WTC11 (cell line): ENCODE results near the gene RUVBL2. TPM values are rescaled to one million over a fixed set of nuclear protein-coding genes. Genes with fewer than 3 reads are reported as not detected.

ENCODE experiments used
- ATAC-seq: fragments of 200-7000 bp; cut with Tn5 transposase; 2 replicates; pipeline ENCODE4 v1.10.0; 2021; ENCODE audit warnings: mild to moderate bottlenecking, moderate library complexity
- CTCF ChIA-PET: fragments of 300-600 bp; sonication (Branson Sonifier 250); formaldehyde crosslinking; loops from one replicate; lab custom pipeline; 2021; ENCODE audit warnings: antibody characterized with exemption; lab: Charles Lee
- POLR2A ChIA-PET: fragments of 350-600 bp; sonication (Branson Sonifier 250); formaldehyde crosslinking; loops from one replicate; lab custom pipeline; 2021; ENCODE audit warnings: antibody characterized with exemption; lab: Charles Lee
- DNase-seq: peaks from one replicate; pipeline ENCODE4 v3.0.0; 2021; ENCODE audit warnings: low spot score
- H3K27ac Mint-ChIP-seq: 2 replicates; pipeline ENCODE4 v1.8.0; 2021; ENCODE audit warnings: mixed read lengths
- H3K27me3 Mint-ChIP-seq: 2 replicates; pipeline ENCODE4 v1.8.0; 2021; ENCODE audit warnings: low read depth, mild to moderate bottlenecking, moderate library complexity, mixed read lengths
- H3K36me3 Mint-ChIP-seq: 2 replicates; pipeline ENCODE4 v1.8.0; 2021; ENCODE audit warnings: mixed read lengths
- H3K4me1 Mint-ChIP-seq: 2 replicates; pipeline ENCODE4 v1.8.0; 2022; ENCODE audit warnings: mixed read lengths
- H3K4me3 Mint-ChIP-seq: 2 replicates; pipeline ENCODE4 v1.8.0; 2021; ENCODE audit warnings: mild to moderate bottlenecking, moderate library complexity, mixed read lengths
- H3K9me3 Mint-ChIP-seq: 2 replicates; pipeline ENCODE4 v1.8.0; 2021; ENCODE audit warnings: mixed read lengths
- CBFB ChIP-seq: sonication (generic); formaldehyde crosslinking; IDR thresholded peaks from 2 replicates; pipeline ENCODE4 v1.8.1; 2022; ENCODE audit warnings: mild to moderate bottlenecking, low read depth, missing genetic modification reagents
- CREM ChIP-seq: sonication (generic); formaldehyde crosslinking; IDR thresholded peaks from 2 replicates; pipeline ENCODE4 v1.8.1; 2022; ENCODE audit warnings: mild to moderate bottlenecking, missing genetic modification reagents, moderate library complexity
- IRF2 ChIP-seq: sonication (generic); formaldehyde crosslinking; IDR thresholded peaks from 2 replicates; pipeline ENCODE4 v1.8.0; 2022; ENCODE audit warnings: low read depth, missing genetic modification reagents, borderline replicate concordance
- JUN ChIP-seq: sonication (generic); formaldehyde crosslinking; IDR thresholded peaks from 2 replicates; pipeline ENCODE4 v1.8.0; 2023; ENCODE audit warnings: mild to moderate bottlenecking, missing genetic modification reagents
- MYBL2 ChIP-seq: sonication (generic); formaldehyde crosslinking; IDR thresholded peaks from 2 replicates; pipeline ENCODE4 v1.8.1; 2023; ENCODE audit warnings: mild to moderate bottlenecking, moderate library complexity, missing genetic modification reagents
- NFATC4 ChIP-seq: fragments of 250-450 bp; sonication (Bioruptor Pico); IDR thresholded peaks from 2 replicates; pipeline ENCODE4 v1.9.0; 2021; ENCODE audit warnings: mild to moderate bottlenecking
- OVOL2 ChIP-seq: fragments of 250-450 bp; sonication (Bioruptor Pico); IDR thresholded peaks from 2 replicates; pipeline ENCODE4 v1.9.0; 2021; ENCODE audit warnings: mild to moderate bottlenecking, borderline replicate concordance
- PRRX2 ChIP-seq: fragments of 250-450 bp; sonication (Bioruptor Pico); IDR thresholded peaks from 2 replicates; pipeline ENCODE4 v1.8.0; 2021; ENCODE audit warnings: mild to moderate bottlenecking
- RORB ChIP-seq: fragments of 250-450 bp; sonication (Bioruptor Pico); IDR thresholded peaks from 2 replicates; pipeline ENCODE4 v1.9.0; 2021; ENCODE audit warnings: mild to moderate bottlenecking
- SMAD4 ChIP-seq: sonication (generic); formaldehyde crosslinking; IDR thresholded peaks from 2 replicates; pipeline ENCODE4 v1.8.0; 2022; ENCODE audit warnings: mild to moderate bottlenecking, missing genetic modification reagents
- TCF7 ChIP-seq: sonication (generic); formaldehyde crosslinking; IDR thresholded peaks from 2 replicates; pipeline ENCODE4 v1.8.0; 2022; ENCODE audit warnings: mild to moderate bottlenecking, low read depth, missing genetic modification reagents, moderate library complexity
- ZNF232 ChIP-seq: sonication (generic); formaldehyde crosslinking; IDR thresholded peaks from 2 replicates; pipeline ENCODE4 v1.8.0; 2022; ENCODE audit warnings: mild to moderate bottlenecking, missing genetic modification reagents
- ZNF317 ChIP-seq: sonication (generic); formaldehyde crosslinking; IDR thresholded peaks from 2 replicates; pipeline ENCODE4 v1.8.1; 2023; ENCODE audit warnings: low read depth, mild to moderate bottlenecking, moderate library complexity, missing genetic modification reagents, borderline replicate concordance
- ZNF423 ChIP-seq: fragments of 250-450 bp; sonication (Bioruptor Pico); IDR thresholded peaks from 2 replicates; pipeline ENCODE4 v2.1.2; 2022; ENCODE audit warnings: mild to moderate bottlenecking, moderate library complexity
- total RNA-seq: library from RNA; stranded (reverse); gene quantifications from 3 replicates; pipeline ENCODE4 v1.2.3, GENCODE V29; 2021
- TF ChIP-seq, protein P1 (sequence below): sonication (generic); formaldehyde crosslinking; IDR thresholded peaks from 2 replicates; pipeline ENCODE4 v1.8.1; 2023; ENCODE audit warnings: mild to moderate bottlenecking, missing genetic modification reagents
- TF ChIP-seq, protein P2 (sequence below): sonication (generic); formaldehyde crosslinking; IDR thresholded peaks from 2 replicates; pipeline ENCODE4 v1.8.1; 2022; ENCODE audit warnings: missing genetic modification reagents, borderline replicate concordance
- TF ChIP-seq, protein P3 (sequence below): fragments of 250-450 bp; sonication (Bioruptor Pico); conservative IDR thresholded peaks from 2 replicates; pipeline ENCODE4 v1.9.0; 2021; ENCODE audit warnings: mild to moderate bottlenecking
- TF ChIP-seq, protein P4 (sequence below): sonication (generic); formaldehyde crosslinking; IDR thresholded peaks from 2 replicates; pipeline ENCODE4 v1.8.0; 2023; ENCODE audit warnings: missing genetic modification reagents, mild to moderate bottlenecking, borderline replicate concordance

The RUVBL2 gene
- total RNA-seq, 1 experiment from 2014 or later, result 178 TPM

DNA sequence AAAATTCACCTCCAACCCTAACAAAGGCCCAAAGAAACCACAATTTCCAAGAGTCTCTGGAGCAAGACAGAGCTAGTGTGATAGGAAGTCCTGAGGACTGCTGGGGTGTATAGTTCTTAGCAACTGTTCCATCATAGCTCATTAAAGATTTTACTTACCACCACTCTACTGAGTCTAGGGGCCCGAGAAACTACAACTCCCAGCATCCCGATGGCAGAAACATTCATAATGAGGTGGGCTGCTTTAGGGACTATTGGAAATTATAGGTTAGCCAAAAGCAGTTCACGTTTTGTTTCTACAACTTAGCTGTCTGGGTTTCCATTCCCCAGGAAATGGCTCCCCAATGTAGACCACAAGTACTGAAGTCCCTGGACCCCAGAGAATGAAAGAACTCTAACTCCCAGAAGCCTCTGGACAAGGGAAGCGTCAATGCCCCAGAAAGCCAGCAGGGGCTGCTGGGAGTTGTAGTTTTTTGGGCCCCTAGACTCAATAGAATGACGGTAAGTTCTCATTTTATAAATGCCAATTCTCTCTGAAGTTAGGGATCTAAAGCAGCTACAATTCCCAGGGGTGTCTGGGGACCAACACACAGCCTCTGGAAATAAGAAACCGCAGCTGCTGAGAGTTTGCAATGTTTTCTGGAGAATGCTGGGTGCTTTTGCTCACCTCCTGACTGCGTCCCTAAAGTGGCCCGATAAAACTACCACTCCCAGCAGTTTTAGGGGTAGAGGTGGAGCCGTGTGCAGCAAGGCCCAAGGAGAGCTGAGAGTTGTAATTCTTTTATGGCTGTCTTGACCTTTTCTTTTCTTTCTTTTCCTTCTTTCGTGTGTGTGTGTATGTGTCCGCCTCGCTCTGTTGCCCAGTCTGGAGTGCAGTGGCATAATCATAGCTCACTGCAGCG is 17.5 kb upstream of the RUVBL2 start (continued):
- no peak for TF ChIP-seq PRRX2 (CRISPR knock-in tag)
- TF ChIP-seq MYBL2 (CRISPR knock-in tag), result no peak

DNA sequence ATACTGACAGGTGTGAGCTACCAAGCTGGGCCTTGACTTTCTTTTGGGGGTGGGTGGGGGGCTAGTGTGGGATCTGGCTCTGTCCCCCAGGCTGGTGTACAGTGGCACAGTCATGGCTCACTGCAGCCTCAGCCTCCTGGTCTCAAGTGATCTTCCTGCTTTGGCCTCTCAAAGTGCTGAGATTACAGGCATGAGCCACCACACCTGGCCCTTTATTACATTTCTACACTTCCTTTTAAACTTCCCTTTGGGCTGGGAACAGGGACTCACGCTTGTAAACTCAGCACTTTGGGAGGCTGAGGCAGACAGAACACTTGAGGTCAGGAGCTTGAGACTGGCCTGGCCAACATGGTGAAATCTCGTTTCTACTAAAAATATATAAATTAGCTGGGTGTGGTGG is 16.6 kb upstream of the RUVBL2 start:
- TF ChIP-seq ZNF232 (CRISPR knock-in tag) (no peak), NFATC4 (no peak), ZNF423 (CRISPR knock-in tag) (no peak), IRF2 (CRISPR knock-in tag) (no peak)
- TF ChIP-seq, protein P1, sequence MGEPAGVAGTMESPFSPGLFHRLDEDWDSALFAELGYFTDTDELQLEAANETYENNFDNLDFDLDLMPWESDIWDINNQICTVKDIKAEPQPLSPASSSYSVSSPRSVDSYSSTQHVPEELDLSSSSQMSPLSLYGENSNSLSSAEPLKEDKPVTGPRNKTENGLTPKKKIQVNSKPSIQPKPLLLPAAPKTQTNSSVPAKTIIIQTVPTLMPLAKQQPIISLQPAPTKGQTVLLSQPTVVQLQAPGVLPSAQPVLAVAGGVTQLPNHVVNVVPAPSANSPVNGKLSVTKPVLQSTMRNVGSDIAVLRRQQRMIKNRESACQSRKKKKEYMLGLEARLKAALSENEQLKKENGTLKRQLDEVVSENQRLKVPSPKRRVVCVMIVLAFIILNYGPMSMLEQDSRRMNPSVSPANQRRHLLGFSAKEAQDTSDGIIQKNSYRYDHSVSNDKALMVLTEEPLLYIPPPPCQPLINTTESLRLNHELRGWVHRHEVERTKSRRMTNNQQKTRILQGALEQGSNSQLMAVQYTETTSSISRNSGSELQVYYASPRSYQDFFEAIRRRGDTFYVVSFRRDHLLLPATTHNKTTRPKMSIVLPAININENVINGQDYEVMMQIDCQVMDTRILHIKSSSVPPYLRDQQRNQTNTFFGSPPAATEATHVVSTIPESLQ, result no peak
- CTCF ChIA-PET, result interaction anchor here (1.0 to 4.7 kb wide), 5 partner anchors 16 to 169 kb away, joined by 3 to 28 read pairs (median 4); partner anchors contain the start of genes GYS1 and RUVBL2
- ATAC-seq (no peak), DNase-seq (no peak)
- Mint-ChIP-seq H3K27ac (no peak overlapping the region), H3K4me1 (no peaks in the 10 kb centered on the region), H3K4me3 (no peak overlapping the region), H3K27me3 (no peaks in the 10 kb centered on the region), H3K9me3 (no peaks in the 10 kb centered on the region), H3K36me3 (peaks cover 42% of the 10 kb centered on the region)
- POLR2A ChIA-PET, result no interaction called here

DNA sequence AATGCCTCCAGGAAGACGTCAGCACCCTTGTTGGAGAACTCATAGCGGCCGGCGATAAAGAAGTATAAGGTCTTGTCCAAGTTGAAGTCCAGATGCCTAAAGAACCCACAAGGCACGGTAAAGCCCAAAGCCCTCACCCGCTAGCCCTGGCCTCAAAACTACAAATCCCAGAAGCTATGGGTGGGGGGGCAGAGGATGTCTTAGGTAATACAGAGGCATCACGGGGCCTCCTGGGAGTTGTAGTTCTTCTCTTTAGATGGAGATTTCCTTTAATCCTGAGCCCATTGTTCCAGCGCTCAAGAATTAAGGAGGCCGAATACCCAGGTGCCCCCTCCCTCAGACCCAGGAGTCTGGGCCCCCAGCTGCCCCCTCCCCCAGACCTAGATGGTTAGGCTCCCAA is 11.4 kb upstream of the RUVBL2 start:
- no peak for DNase-seq
- TF ChIP-seq SMAD4 (CRISPR knock-in tag), result no peak
- TF ChIP-seq, protein P2, sequence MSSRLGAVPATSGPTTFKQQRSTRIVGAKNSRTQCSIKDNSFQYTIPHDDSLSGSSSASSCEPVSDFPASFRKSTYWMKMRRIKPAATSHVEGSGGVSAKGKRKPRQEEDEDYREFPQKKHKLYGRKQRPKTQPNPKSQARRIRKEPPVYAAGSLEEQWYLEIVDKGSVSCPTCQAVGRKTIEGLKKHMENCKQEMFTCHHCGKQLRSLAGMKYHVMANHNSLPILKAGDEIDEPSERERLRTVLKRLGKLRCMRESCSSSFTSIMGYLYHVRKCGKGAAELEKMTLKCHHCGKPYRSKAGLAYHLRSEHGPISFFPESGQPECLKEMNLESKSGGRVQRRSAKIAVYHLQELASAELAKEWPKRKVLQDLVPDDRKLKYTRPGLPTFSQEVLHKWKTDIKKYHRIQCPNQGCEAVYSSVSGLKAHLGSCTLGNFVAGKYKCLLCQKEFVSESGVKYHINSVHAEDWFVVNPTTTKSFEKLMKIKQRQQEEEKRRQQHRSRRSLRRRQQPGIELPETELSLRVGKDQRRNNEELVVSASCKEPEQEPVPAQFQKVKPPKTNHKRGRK, result no peak
- TF ChIP-seq CBFB, result no peak
- no peak for TF ChIP-seq TCF7 (CRISPR knock-in tag)
- no peak for TF ChIP-seq RORB (CRISPR knock-in tag)
- no peak for TF ChIP-seq JUN
- TF ChIP-seq, protein P3, sequence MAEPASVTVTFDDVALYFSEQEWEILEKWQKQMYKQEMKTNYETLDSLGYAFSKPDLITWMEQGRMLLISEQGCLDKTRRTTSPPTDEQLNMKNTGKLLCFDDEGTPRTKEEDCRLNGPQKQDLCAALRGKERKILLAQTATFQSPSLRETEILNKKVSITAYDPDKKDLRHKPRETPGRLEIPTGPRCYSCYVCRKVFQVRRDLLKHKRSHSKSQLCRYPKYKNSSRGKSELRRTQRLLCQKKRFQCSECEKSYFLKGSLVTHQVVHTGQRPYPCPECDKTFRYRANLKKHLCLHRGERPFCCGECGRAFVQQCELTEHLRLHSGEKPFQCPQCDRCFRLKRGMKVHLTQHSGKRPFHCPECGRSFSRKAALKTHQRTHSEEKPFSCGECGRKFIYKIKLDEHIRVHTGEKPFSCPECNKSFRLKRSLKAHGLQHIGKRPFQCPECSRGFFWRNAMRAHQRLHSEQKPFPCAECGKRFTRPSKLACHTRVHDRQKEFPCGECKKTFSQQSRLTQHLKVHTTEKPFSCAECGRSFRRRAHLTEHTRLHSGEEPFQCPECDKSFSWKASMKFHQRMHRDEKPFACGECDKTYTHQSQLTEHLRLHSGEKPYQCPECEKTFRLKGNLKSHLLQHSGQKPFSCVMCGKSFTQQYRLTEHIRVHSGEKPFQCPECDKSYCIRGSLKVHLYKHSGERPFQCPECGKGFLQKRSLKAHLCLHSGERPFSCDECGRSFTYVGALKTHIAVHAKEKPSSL (CRISPR knock-in tag), result no peak
- TF ChIP-seq, protein P4, sequence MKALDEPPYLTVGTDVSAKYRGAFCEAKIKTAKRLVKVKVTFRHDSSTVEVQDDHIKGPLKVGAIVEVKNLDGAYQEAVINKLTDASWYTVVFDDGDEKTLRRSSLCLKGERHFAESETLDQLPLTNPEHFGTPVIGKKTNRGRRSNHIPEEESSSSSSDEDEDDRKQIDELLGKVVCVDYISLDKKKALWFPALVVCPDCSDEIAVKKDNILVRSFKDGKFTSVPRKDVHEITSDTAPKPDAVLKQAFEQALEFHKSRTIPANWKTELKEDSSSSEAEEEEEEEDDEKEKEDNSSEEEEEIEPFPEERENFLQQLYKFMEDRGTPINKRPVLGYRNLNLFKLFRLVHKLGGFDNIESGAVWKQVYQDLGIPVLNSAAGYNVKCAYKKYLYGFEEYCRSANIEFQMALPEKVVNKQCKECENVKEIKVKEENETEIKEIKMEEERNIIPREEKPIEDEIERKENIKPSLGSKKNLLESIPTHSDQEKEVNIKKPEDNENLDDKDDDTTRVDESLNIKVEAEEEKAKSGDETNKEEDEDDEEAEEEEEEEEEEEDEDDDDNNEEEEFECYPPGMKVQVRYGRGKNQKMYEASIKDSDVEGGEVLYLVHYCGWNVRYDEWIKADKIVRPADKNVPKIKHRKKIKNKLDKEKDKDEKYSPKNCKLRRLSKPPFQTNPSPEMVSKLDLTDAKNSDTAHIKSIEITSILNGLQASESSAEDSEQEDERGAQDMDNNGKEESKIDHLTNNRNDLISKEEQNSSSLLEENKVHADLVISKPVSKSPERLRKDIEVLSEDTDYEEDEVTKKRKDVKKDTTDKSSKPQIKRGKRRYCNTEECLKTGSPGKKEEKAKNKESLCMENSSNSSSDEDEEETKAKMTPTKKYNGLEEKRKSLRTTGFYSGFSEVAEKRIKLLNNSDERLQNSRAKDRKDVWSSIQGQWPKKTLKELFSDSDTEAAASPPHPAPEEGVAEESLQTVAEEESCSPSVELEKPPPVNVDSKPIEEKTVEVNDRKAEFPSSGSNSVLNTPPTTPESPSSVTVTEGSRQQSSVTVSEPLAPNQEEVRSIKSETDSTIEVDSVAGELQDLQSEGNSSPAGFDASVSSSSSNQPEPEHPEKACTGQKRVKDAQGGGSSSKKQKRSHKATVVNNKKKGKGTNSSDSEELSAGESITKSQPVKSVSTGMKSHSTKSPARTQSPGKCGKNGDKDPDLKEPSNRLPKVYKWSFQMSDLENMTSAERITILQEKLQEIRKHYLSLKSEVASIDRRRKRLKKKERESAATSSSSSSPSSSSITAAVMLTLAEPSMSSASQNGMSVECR (CRISPR knock-in tag), result no peak
- TF ChIP-seq CREM (CRISPR knock-in tag), result no peak
- TF ChIP-seq, protein P1, result no peak
- no peak for TF ChIP-seq ZNF317 (CRISPR knock-in tag)
- TF ChIP-seq OVOL2, result no peak

More for the DNA sequence above, 11.4 kb upstream of the RUVBL2 start:
- Mint-ChIP-seq H3K4me3 (no peak overlapping the region), H3K27ac (no peak overlapping the region), H3K4me1 (no peaks in the 10 kb centered on the region), H3K9me3 (no peaks in the 10 kb centered on the region), H3K36me3 (peaks cover 40% of the 10 kb centered on the region), H3K27me3 (no peaks in the 10 kb centered on the region)
- ATAC-seq, result peak; percentile 49
- POLR2A ChIA-PET, result no interaction called here
- CTCF ChIA-PET, result interaction anchor here (2.7 to 4.0 kb wide), 3 partner anchors 11 to 18 kb away, joined by 16 to 49 read pairs (median 33); partner anchors contain the start of genes GYS1 and RUVBL2
